Measurements from ENCODE around the gene PEX7. TPM values are rescaled to one million over a fixed set of nuclear protein-coding genes. Genes with fewer than 3 reads are reported as not detected.

The PEX7 gene
- polyA plus RNA-seq, 1 experiment, result 5.6 TPM

GRCh38 chr6:136922685-136923006 is 100.3 kb downstream of the PEX7 start:
- Histone ChIP-seq H3K27me3 (ENCODE audit: control insufficient read depth, insufficient read depth, low read length) (peaks cover 37% of the 10 kb centered on the region), H3K4me3 (ENCODE audit: low read depth, low read length) (peak overlapping the region; percentile 31), H3K36me3 (ENCODE audit: control insufficient read depth, insufficient read depth, low read length) (no peaks in the 10 kb centered on the region)
- CTCF ChIA-PET, result interaction anchor here (0.6 to 2.4 kb wide), 3 partner anchors 9 to 782 kb away, joined by 3 to 8 read pairs (median 7); no protein-coding TSS in a partner anchor
- POLR2A ChIA-PET, result interaction anchor here (0.6 kb wide), 1 partner anchor 355 kb away, joined by 3 read pairs; no protein-coding TSS in a partner anchor
- no peak for TF ChIP-seq CTCF (IDR thresholded peaks at IDR 0.05; ENCODE audit: insufficient read depth, low read depth, low read length)
- DNase-seq (ENCODE audit: low read depth), result no peak

- H3K36me3 ChIP-seq (ENCODE audit: control insufficient read depth, insufficient read depth, low read length), result no peaks in the 10 kb centered on the region
- DNase-seq (ENCODE audit: low read depth), result no peak
- peaks cover 37% of the 10 kb centered on the region for H3K27me3 ChIP-seq (ENCODE audit: control insufficient read depth, insufficient read depth, low read length)
- no peak overlapping the region for H3K4me3 ChIP-seq (ENCODE audit: low read depth, low read length)
- ChIA-PET POLR2A (no interaction called here), CTCF (interaction anchor here (1.6 kb wide), 1 partner anchor 15 kb away, joined by 5 read pairs; no protein-coding TSS in a partner anchor)
- no peak for TF ChIP-seq CTCF (IDR thresholded peaks at IDR 0.05; ENCODE audit: insufficient read depth, low read depth, low read length)
These were observed 100.9 kb downstream of the PEX7 start for GRCh38 chr6:136923116-136923953.

- CTCF ChIA-PET, result interaction anchor here (1.6 kb wide), 1 partner anchor 15 kb away, joined by 5 read pairs; no protein-coding TSS in a partner anchor
- H3K36me3 ChIP-seq (ENCODE audit: control insufficient read depth, insufficient read depth, low read length), result no peaks in the 10 kb centered on the region
- H3K27me3 ChIP-seq (ENCODE audit: control insufficient read depth, insufficient read depth, low read length), result peaks cover 37% of the 10 kb centered on the region
- POLR2A ChIA-PET, result no interaction called here
- DNase-seq (ENCODE audit: low read depth), result no peak
- H3K4me3 ChIP-seq (ENCODE audit: low read depth, low read length), result no peak overlapping the region
- no peak for TF ChIP-seq CTCF (IDR thresholded peaks at IDR 0.05; ENCODE audit: insufficient read depth, low read depth, low read length)
These were observed 101.7 kb downstream of the PEX7 start for GRCh38 chr6:136923954-136924673.

- TF ChIP-seq CTCF (IDR thresholded peaks at IDR 0.05; ENCODE audit: insufficient read depth, low read depth, low read length), result no peak
- Histone ChIP-seq H3K36me3 (ENCODE audit: control insufficient read depth, insufficient read depth, low read length) (no peaks in the 10 kb centered on the region), H3K27me3 (ENCODE audit: control insufficient read depth, insufficient read depth, low read length) (peaks cover 28% of the 10 kb centered on the region), H3K4me3 (ENCODE audit: low read depth, low read length) (no peak overlapping the region)
- no peak for DNase-seq (ENCODE audit: low read depth)
- POLR2A ChIA-PET, result no interaction called here
- CTCF ChIA-PET, result no interaction called here
These were observed 104.0 kb downstream of the PEX7 start for GRCh38 chr6:136926383-136926782.

- Histone ChIP-seq H3K36me3 (ENCODE audit: control insufficient read depth, insufficient read depth, low read length) (no peaks in the 10 kb centered on the region), H3K27me3 (ENCODE audit: control insufficient read depth, insufficient read depth, low read length) (peaks cover 23% of the 10 kb centered on the region), H3K4me3 (ENCODE audit: low read depth, low read length) (no peak overlapping the region)
- POLR2A ChIA-PET, result no interaction called here
- DNase-seq (ENCODE audit: low read depth), result no peak
- TF ChIP-seq CTCF (IDR thresholded peaks at IDR 0.05; ENCODE audit: insufficient read depth, low read depth, low read length), result peak; percentile 36
- CTCF ChIA-PET, result no interaction called here
These were observed 104.9 kb downstream of the PEX7 start for GRCh38 chr6:136927292-136927691.
